ENCODE measurements around the gene GABARAPL2.
"Not testable (repeated sequence)": the region's sequence is repeated elsewhere in the genome, so short reads cannot be mapped to it uniquely, and the experiment has no call there.

Gene GABARAPL2

DNA sequence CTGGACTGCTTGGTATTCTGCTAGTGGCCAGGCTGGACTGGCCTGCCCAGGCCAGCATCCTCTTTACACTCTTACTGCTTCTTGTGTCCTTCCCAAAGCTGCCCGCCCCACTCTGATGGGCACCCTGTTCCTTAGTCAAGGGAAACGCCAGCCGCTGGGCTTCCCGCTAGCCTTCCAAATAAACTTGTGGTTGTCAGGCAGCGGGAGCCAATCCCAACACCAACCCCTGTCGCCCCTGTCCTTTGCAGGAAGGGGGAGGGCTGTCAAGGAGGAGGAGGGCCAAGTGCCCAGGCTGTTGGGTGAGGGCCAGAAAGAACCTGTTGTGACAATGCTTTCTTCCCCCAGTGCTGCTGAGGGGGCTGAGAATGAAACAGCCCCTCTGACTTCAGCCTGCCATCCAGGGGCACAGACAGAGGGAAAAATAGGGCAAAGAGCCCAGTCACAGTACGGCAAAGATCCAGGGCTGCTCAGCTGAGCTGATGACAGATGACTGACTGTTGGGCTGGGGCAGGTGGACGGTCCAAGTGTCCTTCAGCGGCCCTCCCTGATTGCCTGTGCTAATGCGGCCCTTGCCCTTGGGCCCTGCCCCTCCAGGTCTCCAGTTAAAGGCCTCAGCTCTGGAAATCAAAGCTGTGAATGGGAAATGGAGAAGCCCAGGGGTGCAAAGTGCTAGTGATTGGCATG is 27.2 kb upstream of the GABARAPL2 start:
- not testable (repeated sequence) for H3K9me3 Mint-ChIP-seq; H3K4me1 Mint-ChIP-seq; H3K4me3 Mint-ChIP-seq; H3K27me3 Mint-ChIP-seq; DNase-seq; ATAC-seq (replicated peaks); H3K27ac Mint-ChIP-seq
- H3K36me3 Mint-ChIP-seq, result peaks cover 6 to 21% of the 10 kb centered on the region in 2 donors

DNA sequence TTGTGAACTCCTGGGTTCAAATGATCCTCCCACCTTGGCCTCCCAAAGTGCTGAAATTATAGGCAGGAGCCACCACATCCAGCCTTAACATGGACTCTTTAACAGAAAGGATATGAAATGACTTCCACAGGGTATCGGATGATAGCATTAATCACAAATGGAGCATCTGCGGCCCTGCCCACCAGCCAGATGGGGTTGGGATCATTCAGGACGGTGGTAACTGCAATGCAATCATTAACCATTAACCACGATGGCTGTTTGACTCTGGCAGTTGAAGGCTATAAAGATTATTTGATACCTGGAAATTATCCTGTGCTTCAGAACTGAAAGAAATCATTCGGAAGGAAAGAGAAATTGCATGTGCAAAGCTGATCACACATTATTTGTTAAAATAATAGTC is 24.9 kb upstream of the GABARAPL2 start:
- Mint-ChIP-seq H3K27me3 (no peaks in the 10 kb centered on the region), H3K4me1 (no peaks in the 10 kb centered on the region), H3K36me3 (peaks cover 8 to 27% of the 10 kb centered on the region in 2 donors), H3K27ac (no peak overlapping the region), H3K9me3 (no peaks in the 10 kb centered on the region), H3K4me3 (no peak overlapping the region)
- DNase-seq (no peak), ATAC-seq (replicated peaks) (no peak)

DNA sequence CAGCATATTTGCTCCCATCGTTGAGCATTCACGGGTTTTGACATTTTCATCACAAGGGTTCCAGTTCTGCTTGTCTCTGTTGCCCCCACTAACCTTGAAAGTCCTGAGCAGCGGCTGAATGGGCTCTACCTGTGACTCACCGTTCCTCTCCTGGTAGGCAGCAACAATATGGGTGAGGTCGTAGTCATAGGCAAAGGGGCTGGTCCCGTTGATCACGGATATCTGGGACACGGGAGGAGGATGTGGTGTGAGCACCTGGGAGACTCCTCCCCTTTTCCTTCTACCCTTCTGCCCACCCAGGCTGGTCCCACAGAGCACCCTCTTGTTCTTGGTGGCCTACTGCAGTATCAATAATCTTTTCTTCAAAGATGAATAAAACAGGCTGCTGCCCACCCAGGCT is 23.7 kb upstream of the GABARAPL2 start:
- H3K4me3 Mint-ChIP-seq; H3K4me1 Mint-ChIP-seq; ATAC-seq (replicated peaks); H3K27me3 Mint-ChIP-seq; DNase-seq; H3K27ac Mint-ChIP-seq; H3K9me3 Mint-ChIP-seq: not testable (repeated sequence)
- peaks cover 8 to 27% of the 10 kb centered on the region in 2 donors for H3K36me3 Mint-ChIP-seq

DNA sequence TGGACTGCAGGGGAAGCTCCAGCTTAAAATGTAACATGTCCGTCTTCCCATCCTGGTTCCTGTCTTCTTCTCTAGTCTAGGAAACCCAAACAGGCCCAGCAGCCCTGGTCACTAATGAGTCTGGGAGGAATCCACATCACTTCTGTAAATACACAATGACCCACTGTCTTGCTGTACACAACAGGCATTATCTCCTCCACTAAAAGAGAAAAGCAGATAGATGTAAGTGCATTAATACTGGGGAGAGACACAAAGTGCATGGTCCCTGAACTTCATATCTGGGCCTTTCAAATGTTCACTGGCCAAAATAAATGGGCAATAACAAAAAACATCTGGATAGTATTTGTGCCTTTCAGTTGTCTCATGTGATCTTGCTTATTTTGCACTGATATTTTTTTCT is 20.3 kb upstream of the GABARAPL2 start:
- ATAC-seq (replicated peaks); DNase-seq; H3K9me3 Mint-ChIP-seq; H3K27ac Mint-ChIP-seq; H3K27me3 Mint-ChIP-seq; H3K4me3 Mint-ChIP-seq: not testable (repeated sequence)
- H3K36me3 Mint-ChIP-seq, result peaks cover 8 to 25% of the 10 kb centered on the region in 2 donors
- H3K4me1 Mint-ChIP-seq, result peaks cover 9 to 11% of the 10 kb centered on the region in 2 donors

- H3K4me3 Mint-ChIP-seq, result no peak overlapping the region
- H3K27ac Mint-ChIP-seq, result no peak overlapping the region
- no peaks in the 10 kb centered on the region for H3K27me3 Mint-ChIP-seq
- peaks cover 7 to 22% of the 10 kb centered on the region in 2 donors for H3K36me3 Mint-ChIP-seq
- DNase-seq (no peak), ATAC-seq (replicated peaks) (no peak)
- H3K9me3 Mint-ChIP-seq, result no peaks in the 10 kb centered on the region
- H3K4me1 Mint-ChIP-seq, result peaks cover 9 to 11% of the 10 kb centered on the region in 2 donors
Measured at GRCh38 chr16:75546293-75546692, 19.9 kb upstream of the GABARAPL2 start.

DNA sequence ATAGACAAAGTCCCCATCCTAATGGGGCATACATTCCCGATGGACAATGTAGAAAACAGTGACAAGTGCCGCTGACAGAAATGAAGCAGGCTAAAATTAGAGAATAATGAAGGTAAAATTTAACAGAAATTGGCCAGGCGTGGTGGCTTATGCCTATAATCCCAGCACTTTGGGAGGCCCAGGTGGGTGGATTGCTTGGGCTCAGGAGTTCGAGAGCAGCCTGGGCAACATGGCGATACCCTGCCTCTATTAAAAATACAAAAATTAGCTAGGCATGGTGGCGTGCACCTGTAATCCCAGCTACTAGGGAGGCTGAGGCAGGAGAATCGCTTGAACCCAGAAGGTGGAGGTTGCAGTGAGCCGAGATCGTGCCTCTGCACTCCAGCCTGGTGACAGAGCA is 17.7 kb upstream of the GABARAPL2 start:
- H3K27ac Mint-ChIP-seq; H3K9me3 Mint-ChIP-seq; H3K4me3 Mint-ChIP-seq; H3K27me3 Mint-ChIP-seq; DNase-seq; ATAC-seq (replicated peaks): not testable (repeated sequence)
- Mint-ChIP-seq H3K4me1 (peaks cover 9 to 11% of the 10 kb centered on the region in 2 donors), H3K36me3 (peaks cover 6 to 17% of the 10 kb centered on the region in 2 donors)

GRCh38 chr16:75550211-75550662 is 15.9 kb upstream of the GABARAPL2 start:
- Mint-ChIP-seq H3K27ac (no peak overlapping the region), H3K27me3 (peaks cover 7 to 8% of the 10 kb centered on the region in 2 donors), H3K4me1 (peaks cover 9 to 13% of the 10 kb centered on the region in 2 donors), H3K9me3 (no peaks in the 10 kb centered on the region), H3K36me3 (peaks cover 0 to 11% of the 10 kb centered on the region in 2 donors), H3K4me3 (no peak overlapping the region)
- ATAC-seq (replicated peaks) (peak; percentile 82 to 91), DNase-seq (peak; percentile 56)

DNA sequence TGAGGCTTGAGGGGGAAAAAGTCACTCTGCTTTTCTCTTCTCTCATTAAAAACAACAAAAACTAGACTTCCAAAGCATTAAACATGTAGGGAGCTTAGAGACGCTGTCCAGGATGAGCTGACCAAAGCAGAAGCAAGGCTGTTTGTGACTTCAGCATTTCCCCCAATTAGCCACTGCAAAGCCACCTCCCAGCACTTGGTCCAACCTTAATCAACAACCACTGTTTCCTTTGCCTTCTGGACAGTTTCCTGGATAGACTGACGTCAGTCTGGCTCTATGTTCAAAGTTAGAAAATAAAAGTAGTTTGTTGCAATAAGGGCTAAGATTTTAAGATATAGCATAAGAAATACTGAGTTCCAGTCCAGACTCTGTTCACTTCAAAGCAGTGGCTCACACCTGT is 13.2 kb upstream of the GABARAPL2 start:
- Mint-ChIP-seq H3K27me3 (peaks cover 7 to 8% of the 10 kb centered on the region in 2 donors), H3K36me3 (peaks cover 0 to 11% of the 10 kb centered on the region in 2 donors), H3K4me1 (peaks cover 15 to 22% of the 10 kb centered on the region in 2 donors), H3K27ac (no peak overlapping the region), H3K9me3 (no peaks in the 10 kb centered on the region), H3K4me3 (no peak overlapping the region)
- ATAC-seq (replicated peaks) (no peak), DNase-seq (no peak)

GRCh38 chr16:75555213-75555706 is 10.9 kb upstream of the GABARAPL2 start:
- H3K36me3 Mint-ChIP-seq, result peaks cover 0 to 11% of the 10 kb centered on the region in 2 donors
- peak overlapping the region; percentile 97 for H3K27ac Mint-ChIP-seq
- no peaks in the 10 kb centered on the region for H3K9me3 Mint-ChIP-seq
- peak overlapping the region; percentile 93 to 100 for H3K4me3 Mint-ChIP-seq
- peaks cover 9 to 14% of the 10 kb centered on the region in 2 donors for H3K4me1 Mint-ChIP-seq
- DNase-seq (peak; percentile 44), ATAC-seq (replicated peaks) (peak; percentile 42 to 56)
- peaks cover 14 to 15% of the 10 kb centered on the region in 2 donors for H3K27me3 Mint-ChIP-seq

GRCh38 chr16:75555707-75556430 is 10.3 kb upstream of the GABARAPL2 start, which contains the start of gene TMEM231:
Gene TMEM231 (minus strand): TSS chr16:75556252. CDS start chr16:75556209, 43 bp downstream.
- DNase-seq (peak; percentile 92), ATAC-seq (replicated peaks) (peak; percentile 94 to 96)
- H3K4me3 Mint-ChIP-seq, result peak within 1 kb of the TSS; percentile 93 to 100
- H3K27me3 Mint-ChIP-seq, result peaks cover 14 to 15% of the 10 kb centered on the region in 2 donors
- H3K27ac Mint-ChIP-seq, result peak within 1 kb of the TSS; percentile 97
- H3K36me3 Mint-ChIP-seq, result peaks cover 0 to 11% of the 10 kb centered on the region in 2 donors
- H3K9me3 Mint-ChIP-seq, result no peaks in the 10 kb centered on the region
- peaks cover 6 to 11% of the 10 kb centered on the region in 2 donors for H3K4me1 Mint-ChIP-seq

GRCh38 chr16:75556431-75556950 is 9.7 kb upstream of the GABARAPL2 start:
- peaks cover 6 to 11% of the 10 kb centered on the region in 2 donors for H3K4me1 Mint-ChIP-seq
- H3K27ac Mint-ChIP-seq, result peak overlapping the region; percentile 97
- ATAC-seq (replicated peaks) (no peak), DNase-seq (no peak)
- H3K36me3 Mint-ChIP-seq, result peaks cover 0 to 11% of the 10 kb centered on the region in 2 donors
- no peaks in the 10 kb centered on the region for H3K9me3 Mint-ChIP-seq
- peaks cover 14 to 15% of the 10 kb centered on the region in 2 donors for H3K27me3 Mint-ChIP-seq
- peak overlapping the region; percentile 93 to 100 for H3K4me3 Mint-ChIP-seq

DNA sequence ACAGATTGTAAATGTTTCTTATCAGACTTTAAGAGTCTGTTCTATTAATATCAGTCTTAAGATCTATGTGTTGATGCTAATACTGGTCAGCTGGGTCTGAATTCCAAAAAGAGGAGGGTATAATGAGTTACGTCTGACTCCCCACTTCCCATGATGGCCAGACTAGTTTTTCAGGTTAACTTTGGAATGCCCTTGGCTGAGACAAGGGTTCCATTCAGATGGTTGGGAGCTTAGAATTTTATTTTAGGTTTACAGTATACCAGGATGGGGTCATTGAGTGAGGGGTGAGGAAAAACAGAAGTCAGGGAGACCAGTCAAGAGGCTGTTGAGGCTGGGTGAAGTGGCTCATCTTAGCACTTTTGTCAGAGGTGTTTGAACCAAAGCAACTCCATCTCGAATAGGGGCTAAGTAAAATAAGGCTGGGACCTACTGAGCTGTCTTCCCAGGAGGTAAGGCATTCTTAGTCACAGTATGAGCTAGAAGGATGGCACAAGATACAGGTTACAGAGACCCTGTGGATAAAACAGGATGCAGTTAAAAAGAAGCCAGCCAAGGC is 7.3 kb upstream of the GABARAPL2 start:
- Mint-ChIP-seq H3K27ac (no peak overlapping the region), H3K4me1 (peaks cover 6 to 11% of the 10 kb centered on the region in 2 donors), H3K27me3 (peaks cover 7 to 12% of the 10 kb centered on the region in 2 donors), H3K9me3 (no peaks in the 10 kb centered on the region), H3K4me3 (no peak overlapping the region), H3K36me3 (peaks cover 0 to 1% of the 10 kb centered on the region in 2 donors)
- ATAC-seq (replicated peaks), result no peak
- no peak for DNase-seq

GRCh38 chr16:75559564-75560372 is 6.4 kb upstream of the GABARAPL2 start:
- Mint-ChIP-seq H3K36me3 (no peaks in the 10 kb centered on the region), H3K4me3 (no peak overlapping the region), H3K27me3 (peaks cover 7 to 12% of the 10 kb centered on the region in 2 donors), H3K9me3 (no peaks in the 10 kb centered on the region), H3K27ac (no peak overlapping the region), H3K4me1 (peaks cover 6 to 17% of the 10 kb centered on the region in 2 donors)
- ATAC-seq (replicated peaks) (no peak), DNase-seq (no peak)
